HUES6 (cell line): ENCODE results near the gene XCL1.
A peak's percentile ranks its signal among the peaks of the same experiment; 100 is the strongest.
"Not testable (repeated sequence)": the region's sequence is repeated elsewhere in the genome, so short reads cannot be mapped to it uniquely, and the experiment has no call there.

Experiments
- H3K27ac ChIP-seq: 2 replicates; pipeline ENCODE4 v1.7.0; 2013; ENCODE audit warnings: low read depth, mild to moderate bottlenecking, low read length, inconsistent platforms
- H3K27me3 ChIP-seq: 2 replicates; pipeline ENCODE4 v1.6.1; 2013; ENCODE audit warnings: low read length; ENCODE audit not compliant: control insufficient read depth, insufficient read depth
- H3K36me3 ChIP-seq: 2 replicates; pipeline ENCODE4 v1.6.1; 2013; ENCODE audit warnings: low read length; ENCODE audit not compliant: control insufficient read depth, insufficient read depth
- H3K4me1 ChIP-seq: 2 replicates; pipeline ENCODE4 v1.6.1; 2013; ENCODE audit warnings: low read length; ENCODE audit not compliant: control insufficient read depth, insufficient read depth
- H3K4me3 ChIP-seq: 2 replicates; pipeline ENCODE4 v1.5.1; 2013; ENCODE audit warnings: low read depth, low read length
- H3K9ac ChIP-seq: one replicate; pipeline ENCODE4 v1.6.1; 2013; ENCODE audit warnings: mild to moderate bottlenecking, low read length
- H3K9me3 ChIP-seq: 2 replicates; pipeline ENCODE4 v1.6.1; 2013; ENCODE audit warnings: low read depth, low read length; ENCODE audit not compliant: control insufficient read depth, insufficient read depth

Gene XCL1

GRCh38 chr1:168570652-168571051, 5.8 kb upstream of the XCL1 start:
- Histone ChIP-seq H3K4me1 (peaks cover 17% of the 10 kb centered on the region), H3K27ac (peak overlapping the region; percentile 55; the same call in 1 of the 2 replicates), H3K27me3 (no peaks in the 10 kb centered on the region), H3K36me3 (no peaks in the 10 kb centered on the region), H3K9ac (no peak overlapping the region), H3K9me3 (no peaks in the 10 kb centered on the region), H3K4me3 (peak overlapping the region; percentile 18; the same call in 1 of the 2 replicates)

GRCh38 chr1:168572633-168573032, 3.8 kb upstream of the XCL1 start:
- no peaks in the 10 kb centered on the region for H3K27me3 ChIP-seq
- H3K4me3 ChIP-seq = no peak overlapping the region
- H3K27ac ChIP-seq = no peak overlapping the region
- H3K9ac ChIP-seq = no peak overlapping the region
- H3K36me3 ChIP-seq = no peaks in the 10 kb centered on the region
- H3K9me3 ChIP-seq = no peaks in the 10 kb centered on the region
- peaks cover 17% of the 10 kb centered on the region for H3K4me1 ChIP-seq

- H3K9ac ChIP-seq, H3K27ac ChIP-seq, H3K9me3 ChIP-seq, H3K27me3 ChIP-seq, H3K4me3 ChIP-seq, H3K36me3 ChIP-seq: not testable (repeated sequence)
- H3K4me1 ChIP-seq = peaks cover 17% of the 10 kb centered on the region
Observed at GRCh38 chr1:168574234-168574633, 2.2 kb upstream of the XCL1 start.

- H3K9me3 ChIP-seq, H3K27me3 ChIP-seq, H3K27ac ChIP-seq, H3K36me3 ChIP-seq, H3K4me3 ChIP-seq, H3K4me1 ChIP-seq, H3K9ac ChIP-seq: not testable (repeated sequence)
Observed at GRCh38 chr1:168578531-168579185, 2.3 kb downstream of the XCL1 start.

GRCh38 chr1:168580290-168580689, 3.9 kb downstream of the XCL1 start:
- H3K4me3 ChIP-seq, H3K4me1 ChIP-seq, H3K9ac ChIP-seq, H3K27me3 ChIP-seq, H3K27ac ChIP-seq, H3K36me3 ChIP-seq, H3K9me3 ChIP-seq: not testable (repeated sequence)

- H3K4me1 ChIP-seq, H3K9ac ChIP-seq, H3K27me3 ChIP-seq, H3K4me3 ChIP-seq, H3K36me3 ChIP-seq, H3K9me3 ChIP-seq, H3K27ac ChIP-seq: not testable (repeated sequence)
Observed at GRCh38 chr1:168580991-168581390, 4.6 kb downstream of the XCL1 start.

- no peak overlapping the region for H3K9ac ChIP-seq
- no peaks in the 10 kb centered on the region for H3K9me3 ChIP-seq
- no peak overlapping the region for H3K27ac ChIP-seq
- no peaks in the 10 kb centered on the region for H3K36me3 ChIP-seq
- H3K27me3 ChIP-seq = no peaks in the 10 kb centered on the region
- H3K4me3 ChIP-seq = no peak overlapping the region
- peaks cover 6% of the 10 kb centered on the region; the same call in 1 of the 2 replicates for H3K4me1 ChIP-seq
Observed at GRCh38 chr1:168581817-168582572, 5.6 kb downstream of the XCL1 start.

GRCh38 chr1:168582688-168583336, 6.4 kb downstream of the XCL1 start:
- Histone ChIP-seq H3K36me3 (no peaks in the 10 kb centered on the region), H3K9ac (no peak overlapping the region), H3K4me3 (no peak overlapping the region), H3K4me1 (peaks cover 6% of the 10 kb centered on the region; the same call in 1 of the 2 replicates), H3K27me3 (no peaks in the 10 kb centered on the region), H3K27ac (no peak overlapping the region), H3K9me3 (no peaks in the 10 kb centered on the region)

GRCh38 chr1:168583571-168583970, 7.2 kb downstream of the XCL1 start:
- Histone ChIP-seq H3K9ac (no peak overlapping the region), H3K4me1 (peaks cover 6% of the 10 kb centered on the region; the same call in 1 of the 2 replicates), H3K9me3 (no peaks in the 10 kb centered on the region), H3K27me3 (no peaks in the 10 kb centered on the region), H3K36me3 (no peaks in the 10 kb centered on the region), H3K27ac (no peak overlapping the region), H3K4me3 (no peak overlapping the region)

- Histone ChIP-seq H3K27ac (no peak overlapping the region), H3K36me3 (no peaks in the 10 kb centered on the region), H3K9ac (no peak overlapping the region), H3K4me1 (peaks cover 6% of the 10 kb centered on the region; the same call in 1 of the 2 replicates), H3K9me3 (no peaks in the 10 kb centered on the region), H3K27me3 (no peaks in the 10 kb centered on the region), H3K4me3 (no peak overlapping the region)
Observed at GRCh38 chr1:168585191-168585590, 8.8 kb downstream of the XCL1 start.

GRCh38 chr1:168585937-168586336, 9.5 kb downstream of the XCL1 start:
- H3K9me3 ChIP-seq = no peaks in the 10 kb centered on the region

More at GRCh38 chr1:168585937-168586336, 9.5 kb downstream of the XCL1 start:
- Histone ChIP-seq H3K4me3 (no peak overlapping the region), H3K27me3 (no peaks in the 10 kb centered on the region), H3K36me3 (no peaks in the 10 kb centered on the region), H3K27ac (no peak overlapping the region), H3K9ac (no peak overlapping the region), H3K4me1 (peaks cover 6% of the 10 kb centered on the region; the same call in 1 of the 2 replicates)
